Suppressor macrophage treated with lipopolysaccharide for 1 hour (primary cell): Measurements from ENCODE around the gene BRD7.

Source experiments
- DNase-seq, 3 donors: peaks; one replicate each; pipeline ENCODE4 v3.0.0-alpha.2; 2020 to 2022

Gene BRD7

GRCh38 chr16:50303041-50303604 lies 65.7 kb downstream of the BRD7 start:
- no peak for DNase-seq

- DNase-seq = no peak
These were observed 66.2 kb downstream of the BRD7 start for GRCh38 chr16:50302472-50303005.

- DNase-seq = no peak
These were observed 66.9 kb downstream of the BRD7 start for GRCh38 chr16:50301626-50302471.

GRCh38 chr16:50300942-50301625 lies 67.7 kb downstream of the BRD7 start:
- no peak for DNase-seq

- DNase-seq = no peak
These were observed 69.2 kb downstream of the BRD7 start for GRCh38 chr16:50299508-50300105.

GRCh38 chr16:50298591-50299507 lies 69.9 kb downstream of the BRD7 start:
- no peak for DNase-seq

GRCh38 chr16:50298075-50298460 lies 70.7 kb downstream of the BRD7 start:
- DNase-seq = no peak

GRCh38 chr16:50297301-50298074 lies 71.3 kb downstream of the BRD7 start:
- DNase-seq = no peak

GRCh38 chr16:50296807-50297206 lies 72.0 kb downstream of the BRD7 start:
- no peak for DNase-seq

GRCh38 chr16:50295541-50296132 lies 73.2 kb downstream of the BRD7 start:
- no peak for DNase-seq

- DNase-seq = no peak
These were observed 73.8 kb downstream of the BRD7 start for GRCh38 chr16:50294955-50295354.

GRCh38 chr16:50293994-50294855 lies 74.6 kb downstream of the BRD7 start:
- no peak for DNase-seq

GRCh38 chr16:50293041-50293783 lies 75.6 kb downstream of the BRD7 start:
- no peak for DNase-seq

- no peak for DNase-seq
These were observed 76.2 kb downstream of the BRD7 start for GRCh38 chr16:50292566-50292948.

- no peak for DNase-seq
These were observed 76.8 kb downstream of the BRD7 start for GRCh38 chr16:50291719-50292565.

- no peak for DNase-seq
These were observed 77.9 kb downstream of the BRD7 start for GRCh38 chr16:50290856-50291255.

- no peak for DNase-seq
These were observed 78.6 kb downstream of the BRD7 start for GRCh38 chr16:50289950-50290764.
